Activated T-helper 1 cell treated with anti-CD3 and anti-CD28 coated beads, Interleukin-12 subunit alpha, Interleukin-12 subunit beta, Interleukin-2, Interleukin-4 antibody, amounts not matched to agents 30 ng/mL and 10 ng/mL and 1 ng/mL, durations not matched to agents 14 hours and 24 hours and 36 hours (primary cell): ENCODE results near the gene SPPL2C. TPM values are rescaled to one million over a fixed set of nuclear protein-coding genes. Genes with fewer than 3 reads are reported as not detected.

Source experiments
- DNase-seq: peaks from one replicate; pipeline ENCODE4 v3.0.0; 2021; ENCODE audit warnings: low spot score
- H3K27ac Mint-ChIP-seq: one replicate; pipeline ENCODE4 v1.8.0; 2021; ENCODE audit warnings: mild to moderate bottlenecking, mixed read lengths
- H3K27me3 Mint-ChIP-seq: one replicate; pipeline ENCODE4 v1.8.0; 2022; ENCODE audit warnings: mild to moderate bottlenecking, moderate library complexity, mixed read lengths; ENCODE audit not compliant: insufficient read depth
- H3K36me3 Mint-ChIP-seq: one replicate; pipeline ENCODE4 v1.8.0; 2021; ENCODE audit warnings: low read depth, mixed read lengths
- H3K4me1 Mint-ChIP-seq: one replicate; pipeline ENCODE4 v1.8.0; 2021; ENCODE audit warnings: low read depth, mixed read lengths
- H3K4me3 Mint-ChIP-seq: one replicate; pipeline ENCODE4 v1.8.0; 2021; ENCODE audit warnings: mild to moderate bottlenecking, moderate library complexity, mixed read lengths
- H3K9me3 Mint-ChIP-seq: one replicate; pipeline ENCODE4 v1.8.0; 2021; ENCODE audit warnings: mixed read lengths
- intact Hi-C: fragments of 100-400 bp; cut with micrococcal nuclease; formaldehyde crosslinking; loops from one replicate; pipeline ENCODE4 v1.15.1; 2024
- total RNA-seq: library from RNA; stranded (reverse); gene quantifications from 2 replicates; pipeline ENCODE4 v1.2.3, GENCODE V29; 2022

The SPPL2C gene
- total RNA-seq, 1 donor from 2014 or later = not detected

DNA sequence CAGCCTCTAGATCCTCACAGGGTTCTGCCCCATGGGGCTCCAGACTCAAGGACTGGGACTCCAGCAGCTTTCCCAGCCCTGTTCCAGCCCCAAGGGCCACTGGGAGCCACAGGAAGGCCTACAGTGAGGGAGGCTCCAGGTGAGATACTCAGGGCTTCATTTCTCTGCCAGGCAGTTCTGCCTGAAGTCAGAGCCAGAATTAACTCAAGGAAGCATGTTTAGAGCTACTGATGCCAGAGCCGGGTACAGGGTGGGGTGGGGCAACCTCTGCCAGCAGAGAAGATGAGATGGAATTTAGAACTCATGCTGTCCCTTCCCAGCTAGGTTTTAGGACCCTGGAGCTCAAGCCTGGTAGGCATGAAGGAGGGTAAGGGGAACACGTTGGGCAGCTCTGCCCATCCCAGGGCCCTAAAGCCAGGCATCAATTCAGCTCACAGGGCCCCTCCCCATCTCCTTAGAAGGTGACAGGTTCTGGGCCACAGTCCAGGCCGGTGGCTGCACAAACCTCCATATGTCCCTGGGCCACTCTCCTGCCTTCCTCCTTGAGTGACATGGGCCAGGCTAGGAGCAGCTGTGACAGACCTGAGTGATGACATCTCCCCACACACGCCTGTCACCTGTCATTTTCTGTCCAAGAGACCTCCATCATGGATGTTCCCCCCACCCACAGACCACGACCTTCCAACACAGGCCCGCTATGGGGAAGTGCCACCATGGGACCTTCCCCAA, 24.5 kb upstream of the SPPL2C start:
- Mint-ChIP-seq H3K36me3 (no peaks in the 10 kb centered on the region), H3K4me1 (no peaks in the 10 kb centered on the region), H3K4me3 (no peak overlapping the region), H3K27me3 (peaks cover 11% of the 10 kb centered on the region), H3K9me3 (no peaks in the 10 kb centered on the region), H3K27ac (no peak overlapping the region)
- DNase-seq = no peak
- intact Hi-C loops = no loop called here

- no peaks in the 10 kb centered on the region for H3K36me3 Mint-ChIP-seq
- intact Hi-C loops = no loop called here
- H3K27me3 Mint-ChIP-seq = peaks cover 11% of the 10 kb centered on the region
- no peak for DNase-seq
- H3K4me1 Mint-ChIP-seq = no peaks in the 10 kb centered on the region
- H3K4me3 Mint-ChIP-seq = no peak overlapping the region
- H3K27ac Mint-ChIP-seq = no peak overlapping the region
- H3K9me3 Mint-ChIP-seq = no peaks in the 10 kb centered on the region
These were observed 23.5 kb upstream of the SPPL2C start for GRCh38 chr17:45821147-45821546.

- DNase-seq = no peak
- Mint-ChIP-seq H3K36me3 (no peaks in the 10 kb centered on the region), H3K27ac (no peak overlapping the region)
These were observed 21.1 kb upstream of the SPPL2C start for GRCh38 chr17:45823598-45823997.

DNA sequence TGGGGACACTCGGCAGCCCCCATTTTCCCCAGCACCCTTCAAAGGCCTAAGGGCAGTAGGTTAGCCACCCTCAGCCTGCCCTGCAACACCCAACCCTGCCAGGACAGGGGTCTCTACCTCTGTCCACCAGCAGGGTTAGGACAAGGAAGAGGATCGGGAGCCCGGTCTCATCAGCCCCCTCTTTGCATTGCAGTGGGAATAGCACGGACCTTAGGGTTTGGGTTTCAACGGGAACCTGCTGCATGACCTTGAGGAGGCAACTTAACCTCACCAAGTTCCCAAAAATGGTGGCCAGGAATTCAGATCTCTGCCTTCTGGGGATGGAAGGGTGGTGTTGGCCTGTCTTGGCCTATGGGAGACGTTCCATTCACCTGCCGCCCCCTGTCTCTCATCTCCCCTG, 20.2 kb upstream of the SPPL2C start:
- Mint-ChIP-seq H3K36me3 (no peaks in the 10 kb centered on the region), H3K27me3 (peaks cover 19% of the 10 kb centered on the region), H3K4me3 (no peak overlapping the region), H3K9me3 (no peaks in the 10 kb centered on the region), H3K27ac (no peak overlapping the region), H3K4me1 (no peaks in the 10 kb centered on the region)
- no peak for DNase-seq
- intact Hi-C loops = no loop called here

More at GRCh38 chr17:45823598-45823997, 21.1 kb upstream of the SPPL2C start:
- Mint-ChIP-seq H3K4me1 (no peaks in the 10 kb centered on the region), H3K27me3 (peaks cover 19% of the 10 kb centered on the region), H3K9me3 (no peaks in the 10 kb centered on the region), H3K4me3 (no peak overlapping the region)
- intact Hi-C loops = no loop called here

DNA sequence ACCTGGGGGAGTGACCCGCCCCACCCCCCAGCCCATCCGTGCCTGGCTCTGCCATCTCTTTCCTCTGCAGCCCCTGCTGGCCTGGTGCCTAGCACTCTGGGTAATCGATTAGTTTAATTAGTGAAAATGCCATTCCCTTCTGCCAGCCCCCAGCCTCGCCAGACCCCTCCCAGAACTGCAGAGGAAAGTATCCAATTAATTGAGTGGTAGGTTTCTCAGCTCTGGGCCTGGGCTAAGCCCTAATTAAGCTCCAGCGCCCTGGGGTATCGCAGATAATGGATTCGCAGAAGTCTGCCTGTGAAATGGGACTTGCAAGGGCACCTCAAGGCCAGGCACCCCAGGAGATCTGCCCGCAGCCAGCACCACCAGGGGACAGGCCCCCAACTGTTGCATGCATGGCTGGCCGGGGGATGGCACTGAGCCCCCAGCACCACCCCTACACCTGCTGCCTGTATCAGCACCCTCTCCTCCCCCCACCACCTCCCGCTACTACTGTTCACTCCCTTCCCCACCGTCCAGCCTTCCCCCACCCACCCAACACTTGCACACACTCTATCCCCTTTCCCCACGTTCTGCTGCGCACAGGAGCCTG, 19.7 kb upstream of the SPPL2C start:
- intact Hi-C loops = no loop called here
- peaks cover 18% of the 10 kb centered on the region for H3K27me3 Mint-ChIP-seq
- H3K4me3 Mint-ChIP-seq = no peak overlapping the region
- no peaks in the 10 kb centered on the region for H3K4me1 Mint-ChIP-seq
- no peak for DNase-seq
- no peaks in the 10 kb centered on the region for H3K36me3 Mint-ChIP-seq
- no peak overlapping the region for H3K27ac Mint-ChIP-seq
- H3K9me3 Mint-ChIP-seq = no peaks in the 10 kb centered on the region

DNA sequence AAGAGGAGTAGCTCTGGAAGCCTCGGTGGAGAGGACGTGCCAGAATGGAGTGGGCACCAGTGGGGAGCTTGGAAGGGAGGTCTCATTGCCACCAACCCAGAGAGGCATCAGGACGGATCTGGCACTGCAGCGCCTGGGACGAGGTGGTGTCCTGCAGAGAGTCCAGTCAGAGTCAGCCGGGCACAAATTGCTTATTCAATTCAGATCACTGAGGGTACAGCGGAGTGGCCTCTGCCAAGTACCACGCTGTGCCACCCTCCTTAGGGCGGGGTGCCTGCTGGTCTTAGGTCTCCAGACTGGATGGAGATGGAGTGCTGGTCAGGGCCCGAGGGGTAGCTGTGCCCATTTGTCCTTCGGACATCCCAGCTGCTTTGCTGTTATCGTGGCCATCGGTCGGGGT, 18.9 kb upstream of the SPPL2C start:
- H3K4me3 Mint-ChIP-seq = no peak overlapping the region
- H3K9me3 Mint-ChIP-seq = no peaks in the 10 kb centered on the region
- H3K4me1 Mint-ChIP-seq = no peaks in the 10 kb centered on the region
- H3K36me3 Mint-ChIP-seq = no peaks in the 10 kb centered on the region
- no peak for DNase-seq
- intact Hi-C loops = no loop called here
- H3K27ac Mint-ChIP-seq = no peak overlapping the region
- H3K27me3 Mint-ChIP-seq = peaks cover 15% of the 10 kb centered on the region

DNA sequence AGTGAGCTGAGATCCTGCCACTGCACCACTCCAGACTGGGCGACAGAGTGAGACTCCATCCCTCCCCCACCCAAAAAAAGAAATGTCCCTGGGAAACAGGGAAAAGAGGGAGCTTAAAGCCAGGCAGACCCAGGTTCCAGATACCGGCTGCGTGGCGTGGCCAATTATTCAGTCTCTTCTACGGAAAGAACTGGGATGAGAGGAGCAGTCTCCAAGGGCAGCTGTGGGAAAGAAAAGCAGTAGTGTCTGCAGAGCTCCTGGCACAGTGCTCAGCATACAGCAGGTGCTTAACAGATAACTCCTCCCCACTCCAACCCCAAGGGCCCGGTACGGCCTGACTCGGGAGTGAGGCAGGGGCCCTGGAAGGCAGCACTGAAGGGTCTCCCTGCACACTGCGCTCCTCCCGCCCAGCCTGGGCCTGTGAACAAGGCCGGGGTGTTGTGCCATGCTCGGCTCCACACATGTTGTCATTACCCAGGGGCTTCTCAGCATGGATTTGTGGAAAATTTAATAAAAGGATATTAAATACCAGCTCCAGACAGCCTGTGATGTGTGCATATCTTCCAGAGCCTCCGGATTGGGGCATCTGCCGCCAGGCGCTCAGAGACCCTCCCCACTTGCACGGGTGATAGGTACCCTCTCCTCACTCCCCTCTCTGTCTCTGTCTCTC, 17.6 kb upstream of the SPPL2C start:
- peaks cover 12% of the 10 kb centered on the region for H3K27me3 Mint-ChIP-seq
- DNase-seq = no peak
- no peaks in the 10 kb centered on the region for H3K9me3 Mint-ChIP-seq
- no peak overlapping the region for H3K4me3 Mint-ChIP-seq
- no peaks in the 10 kb centered on the region for H3K4me1 Mint-ChIP-seq
- intact Hi-C loops = no loop called here
- no peaks in the 10 kb centered on the region for H3K36me3 Mint-ChIP-seq
- H3K27ac Mint-ChIP-seq = no peak overlapping the region

DNA sequence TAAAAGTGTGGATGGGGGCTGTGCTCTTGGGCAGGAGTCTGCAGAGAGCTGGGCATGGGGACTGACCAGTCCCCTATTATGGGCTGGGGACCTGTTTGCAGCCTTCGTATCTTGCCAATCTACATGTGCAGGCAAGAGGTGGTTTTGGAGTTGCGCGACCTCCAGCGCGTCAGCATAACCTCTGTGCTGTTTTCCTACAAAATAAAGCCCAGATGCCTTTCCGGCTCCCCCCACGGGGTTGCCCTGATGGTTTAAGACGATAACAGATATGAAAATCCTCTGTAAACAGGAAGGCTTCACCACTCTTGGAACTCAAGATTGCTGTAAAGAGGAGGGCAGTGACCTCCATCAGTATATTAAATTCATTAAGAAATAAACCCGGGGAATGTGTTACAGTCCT, 16.5 kb upstream of the SPPL2C start:
- H3K9me3 Mint-ChIP-seq = no peaks in the 10 kb centered on the region
- no peaks in the 10 kb centered on the region for H3K36me3 Mint-ChIP-seq
- no peaks in the 10 kb centered on the region for H3K4me1 Mint-ChIP-seq
- DNase-seq = no peak
- peaks cover 12% of the 10 kb centered on the region for H3K27me3 Mint-ChIP-seq
- H3K27ac Mint-ChIP-seq = no peak overlapping the region
- no peak overlapping the region for H3K4me3 Mint-ChIP-seq
- intact Hi-C loops = no loop called here

DNA sequence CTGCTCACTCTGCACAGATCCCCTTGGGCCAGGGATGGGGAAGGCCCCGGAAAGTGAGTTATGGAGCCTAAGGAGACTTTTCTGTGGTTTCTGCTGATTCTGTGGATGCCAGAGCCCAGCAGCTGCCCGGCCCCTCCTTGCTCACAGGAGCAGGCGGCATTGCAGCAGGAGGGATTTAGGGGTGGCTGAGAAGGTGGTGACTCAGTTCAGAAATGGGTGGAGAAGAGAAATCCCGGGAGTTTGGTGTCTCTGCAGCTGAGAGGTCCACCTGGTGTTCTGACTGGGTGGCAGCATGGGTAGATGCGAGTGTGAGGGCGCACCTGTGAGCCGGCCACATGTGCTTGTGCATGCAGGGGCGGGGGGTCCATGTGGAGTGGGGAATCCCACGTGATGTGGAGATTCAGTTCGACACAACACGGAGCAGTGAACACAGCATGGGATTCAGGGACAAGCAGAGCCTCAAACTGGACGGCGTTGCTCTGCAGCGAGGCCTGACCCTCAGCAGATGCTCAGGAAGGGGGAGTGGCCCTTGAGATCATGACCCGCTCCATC, 16.0 kb upstream of the SPPL2C start:
- intact Hi-C loops = no loop called here
- Mint-ChIP-seq H3K27ac (no peak overlapping the region), H3K27me3 (peaks cover 12% of the 10 kb centered on the region), H3K9me3 (no peaks in the 10 kb centered on the region), H3K4me1 (no peaks in the 10 kb centered on the region), H3K4me3 (no peak overlapping the region), H3K36me3 (no peaks in the 10 kb centered on the region)
- no peak for DNase-seq

DNA sequence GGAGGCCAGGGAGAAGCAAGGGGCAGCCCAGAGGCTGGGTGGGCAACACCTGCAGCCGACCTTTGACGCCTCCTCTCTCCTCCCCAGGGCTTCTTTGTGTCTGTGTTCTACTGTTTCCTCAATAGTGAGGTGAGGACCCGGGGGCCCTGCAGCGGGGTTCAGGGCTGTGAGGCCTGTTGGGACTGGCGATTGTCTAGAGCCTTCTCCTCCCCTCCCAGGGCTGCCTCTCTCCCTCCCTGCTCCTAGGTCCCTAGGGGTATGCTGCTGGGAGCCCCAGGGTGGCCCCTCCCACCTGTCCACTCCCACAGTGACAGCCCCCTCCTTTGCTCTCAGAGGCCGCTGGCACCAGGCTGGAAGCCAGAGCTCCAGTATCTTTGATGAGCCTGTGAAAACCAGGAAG, 10.8 kb upstream of the SPPL2C start:
- no peaks in the 10 kb centered on the region for H3K9me3 Mint-ChIP-seq
- H3K4me3 Mint-ChIP-seq = no peak overlapping the region
- intact Hi-C loops = loop anchor here (10.0 kb wide), 1 partner anchor 49 kb away; the partner anchor contains the start of gene CRHR1
- H3K27me3 Mint-ChIP-seq = peaks cover 1% of the 10 kb centered on the region
- no peaks in the 10 kb centered on the region for H3K36me3 Mint-ChIP-seq
- no peak for DNase-seq
- no peaks in the 10 kb centered on the region for H3K4me1 Mint-ChIP-seq
- no peak overlapping the region for H3K27ac Mint-ChIP-seq

DNA sequence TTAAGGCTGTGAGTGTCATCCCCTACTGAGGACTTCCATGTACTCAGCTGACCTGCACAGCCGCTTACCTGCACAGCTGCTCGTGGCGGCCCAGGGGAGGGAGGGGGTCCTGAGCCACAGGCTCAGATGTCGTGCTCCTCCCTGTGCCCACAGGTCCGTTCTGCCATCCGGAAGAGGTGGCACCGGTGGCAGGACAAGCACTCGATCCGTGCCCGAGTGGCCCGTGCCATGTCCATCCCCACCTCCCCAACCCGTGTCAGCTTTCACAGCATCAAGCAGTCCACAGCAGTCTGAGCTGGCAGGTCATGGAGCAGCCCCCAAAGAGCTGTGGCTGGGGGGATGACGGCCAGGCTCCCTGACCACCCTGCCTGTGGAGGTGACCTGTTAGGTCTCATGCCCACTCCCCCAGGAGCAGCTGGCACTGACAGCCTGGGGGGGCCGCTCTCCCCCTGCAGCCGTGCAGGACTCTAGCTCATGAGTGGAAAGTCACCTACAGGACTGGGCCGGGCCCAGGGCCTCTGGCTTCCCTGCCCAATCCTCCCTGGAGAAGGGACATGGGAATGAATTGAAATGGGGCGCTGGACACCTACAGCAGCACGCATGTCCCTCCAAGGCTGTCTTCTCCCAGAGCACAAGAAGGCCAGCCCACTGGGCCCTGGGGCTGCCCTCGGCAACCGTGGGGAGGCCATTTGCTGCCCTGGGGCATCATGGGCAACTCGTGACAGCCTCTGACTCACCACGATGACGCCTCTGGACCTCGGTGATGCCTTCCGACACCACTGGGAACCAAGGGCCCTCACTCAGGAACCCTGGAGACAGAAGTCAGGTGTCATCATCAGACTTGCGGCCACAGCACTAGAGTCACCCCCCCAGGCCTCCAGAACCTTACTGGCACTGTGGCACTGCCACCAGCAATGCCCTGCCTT, 9.9 kb upstream of the SPPL2C start:
- Mint-ChIP-seq H3K36me3 (no peaks in the 10 kb centered on the region), H3K27ac (no peak overlapping the region), H3K4me1 (no peaks in the 10 kb centered on the region), H3K27me3 (peaks cover 1% of the 10 kb centered on the region), H3K4me3 (no peak overlapping the region), H3K9me3 (no peaks in the 10 kb centered on the region)
- intact Hi-C loops = loop anchor here (10.0 kb wide), 1 partner anchor 50 kb away; the partner anchor contains the start of gene CRHR1
- DNase-seq = no peak

- no peak overlapping the region for H3K4me3 Mint-ChIP-seq
- H3K9me3 Mint-ChIP-seq = no peaks in the 10 kb centered on the region
- H3K4me1 Mint-ChIP-seq = no peaks in the 10 kb centered on the region
- H3K27ac Mint-ChIP-seq = no peak overlapping the region
- no peaks in the 10 kb centered on the region for H3K27me3 Mint-ChIP-seq
- no peak for DNase-seq
- intact Hi-C loops = loop anchor here (10.0 kb wide), 1 partner anchor 51 kb away; the partner anchor contains the start of gene CRHR1
- no peaks in the 10 kb centered on the region for H3K36me3 Mint-ChIP-seq
These were observed 9.2 kb upstream of the SPPL2C start for GRCh38 chr17:45835481-45835880.
